HG03469 (cell line): Measurements from ENCODE around the gene MYO1D.

Experiments
- ATAC-seq: cut with Tn5 transposase; IDR thresholded peaks from one replicate; pipeline ENCODE4 v1.9.1; 2021; ENCODE audit warnings: mild to moderate bottlenecking, moderate library complexity, moderate number of reproducible peaks; ENCODE audit not compliant: unreplicated experiment

MYO1D gene

GRCh38 chr17:32786169-32786568 lies 90.8 kb downstream of the MYO1D start:
- no peak for ATAC-seq

- no peak for ATAC-seq
Measured at GRCh38 chr17:32784113-32784512, 92.8 kb downstream of the MYO1D start.

DNA sequence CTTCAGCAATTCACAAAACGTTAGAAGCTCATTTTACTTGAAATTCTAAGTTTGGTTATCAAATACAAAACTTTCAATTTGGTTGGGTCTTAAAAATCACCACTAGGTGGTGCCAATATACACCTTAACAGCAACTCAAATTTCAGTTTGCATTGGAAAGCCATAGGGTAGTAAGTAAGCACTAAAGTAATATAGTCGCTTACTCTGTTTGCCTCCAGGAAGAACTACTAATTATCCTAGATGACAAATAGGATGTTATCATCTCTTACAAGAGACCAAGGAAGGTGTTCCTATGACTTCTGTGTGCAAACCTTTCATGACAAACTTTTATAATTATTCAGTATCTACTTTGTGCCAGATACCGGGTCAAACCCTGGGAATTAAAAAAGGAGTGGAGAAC lies 93.3 kb downstream of the MYO1D start:
- ATAC-seq: no peak

DNA sequence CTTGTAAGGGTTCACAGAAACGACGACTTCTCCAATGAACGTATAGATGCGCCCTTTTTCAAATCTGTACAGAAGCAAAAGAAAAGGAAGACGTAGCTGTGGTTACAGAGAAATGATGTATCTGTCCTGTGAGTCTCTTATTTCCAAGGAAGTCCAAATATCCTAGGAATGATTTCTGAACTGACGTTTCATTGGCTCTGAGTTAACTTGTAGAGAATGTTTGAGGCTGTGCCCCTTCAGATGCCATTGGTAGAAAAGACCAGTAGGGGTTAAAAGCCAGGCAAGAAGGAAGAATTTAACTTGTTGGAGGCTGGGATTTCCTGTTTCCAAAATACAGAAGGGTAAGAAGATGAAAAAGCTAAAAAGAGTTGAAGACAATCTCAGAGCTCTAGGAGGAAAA lies 96.2 kb downstream of the MYO1D start:
- no peak for ATAC-seq

GRCh38 chr17:32777922-32778321 lies 99.0 kb downstream of the MYO1D start:
- ATAC-seq: no peak

DNA sequence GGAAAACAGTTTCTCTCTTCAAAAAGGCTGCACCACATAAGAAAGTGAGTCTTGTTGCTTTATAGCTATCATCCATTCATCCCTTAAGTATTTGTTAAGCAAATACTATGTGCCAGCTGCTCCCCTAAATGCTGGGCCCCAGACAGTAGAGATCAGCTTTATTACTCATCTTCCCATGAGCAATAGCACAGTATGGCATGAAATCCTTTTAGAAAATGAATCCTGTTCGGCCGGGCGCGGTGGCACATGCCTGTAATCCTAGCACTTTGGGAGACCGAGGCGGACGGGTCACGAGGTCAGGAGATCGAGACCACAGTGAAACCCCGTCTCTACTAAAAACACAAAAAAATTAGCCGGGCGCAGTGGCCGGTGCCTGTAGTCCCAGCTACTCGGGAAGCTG lies 99.5 kb downstream of the MYO1D start:
- ATAC-seq: no peak

DNA sequence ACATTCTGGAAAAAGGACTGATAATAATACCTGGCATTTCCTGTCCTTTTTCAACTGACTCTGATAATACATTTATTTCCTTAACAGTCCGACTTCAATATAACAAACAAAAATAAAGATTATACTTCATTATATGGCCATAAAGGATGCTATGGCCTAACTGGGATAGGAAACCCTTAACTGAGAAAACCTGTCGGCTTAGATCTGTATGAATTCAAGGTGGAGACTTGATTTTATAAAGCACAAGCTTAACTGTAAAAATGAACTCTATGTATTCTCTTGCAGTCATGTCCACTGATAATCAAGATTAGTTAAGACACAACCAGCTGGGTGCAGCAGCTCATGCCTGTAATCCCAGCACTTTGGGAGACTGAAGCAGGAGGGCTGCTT lies 102.2 kb downstream of the MYO1D start:
- ATAC-seq: no peak

- ATAC-seq: no peak
Measured at GRCh38 chr17:32773856-32774694, 102.8 kb downstream of the MYO1D start.

DNA sequence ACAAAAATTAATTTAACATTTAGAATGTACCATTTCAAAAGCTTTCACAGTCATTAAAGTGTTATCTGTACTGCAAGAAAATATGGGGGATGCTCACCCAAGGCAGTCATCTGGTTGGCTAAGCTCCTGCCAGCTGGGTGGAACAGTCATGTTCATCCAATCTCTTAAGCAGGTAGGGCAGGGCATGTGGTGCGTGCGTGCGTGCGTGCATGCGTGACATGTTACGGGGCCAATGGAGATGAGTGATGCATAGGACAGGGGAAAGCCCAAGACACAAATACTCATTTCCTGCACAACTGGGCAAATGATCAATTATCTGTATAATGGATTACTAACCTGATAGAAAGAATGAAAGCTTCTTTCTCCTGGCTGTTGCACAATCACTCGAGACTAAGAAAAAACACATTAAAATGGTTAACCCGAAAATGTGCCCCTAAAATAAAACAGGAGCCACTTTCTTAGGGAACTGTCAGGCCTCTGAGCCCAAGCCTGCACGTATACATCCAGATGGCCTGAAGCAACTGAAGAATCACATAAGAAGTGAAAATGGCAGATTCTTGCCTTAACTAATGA lies 104.4 kb downstream of the MYO1D start:
- ATAC-seq: no peak

- ATAC-seq: no peak
Measured at GRCh38 chr17:32771396-32771795, 105.5 kb downstream of the MYO1D start.

DNA sequence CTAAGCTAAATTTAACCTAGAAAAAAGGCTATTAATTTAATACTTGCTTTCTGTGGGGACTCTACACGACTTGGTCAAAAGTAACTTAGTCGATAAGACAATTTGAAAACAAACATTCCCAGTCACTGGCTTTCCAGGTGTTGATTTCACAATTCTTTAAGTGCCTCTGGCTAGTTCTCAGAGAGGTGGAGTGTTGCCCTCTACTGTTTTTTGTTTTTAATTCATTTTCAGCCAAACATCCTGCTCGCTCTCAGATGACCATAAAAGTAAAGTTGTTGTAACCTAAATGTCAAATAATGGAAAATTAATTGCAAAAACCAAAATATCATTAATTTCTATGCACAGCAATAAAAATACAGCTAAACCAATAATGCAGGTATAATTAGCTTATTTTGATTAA lies 107.1 kb downstream of the MYO1D start:
- ATAC-seq: no peak

GRCh38 chr17:32763855-32764439 lies 113.0 kb downstream of the MYO1D start:
- no peak for ATAC-seq

- no peak for ATAC-seq
Measured at GRCh38 chr17:32759476-32759875, 117.4 kb downstream of the MYO1D start.

- no peak for ATAC-seq
Measured at GRCh38 chr17:32757963-32758362, 119.0 kb downstream of the MYO1D start.

DNA sequence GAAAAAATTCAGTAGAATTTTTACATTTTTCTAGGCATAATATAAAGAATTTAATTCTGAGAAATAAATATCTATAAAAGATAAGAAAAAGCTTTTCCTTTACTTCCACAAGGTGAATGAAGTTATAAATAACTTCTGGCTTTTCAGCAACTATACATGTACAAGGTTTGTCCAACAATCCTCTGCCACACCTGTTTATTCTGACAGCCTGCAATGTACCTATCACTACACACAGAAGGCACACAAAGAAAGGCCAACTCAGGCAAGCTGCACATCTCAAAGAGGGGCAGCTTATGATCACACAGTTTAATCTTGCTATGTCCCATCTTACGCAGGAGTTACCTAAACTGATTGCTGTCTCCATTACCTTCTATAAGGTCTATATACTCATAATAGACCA lies 120.2 kb downstream of the MYO1D start:
- no peak for ATAC-seq

DNA sequence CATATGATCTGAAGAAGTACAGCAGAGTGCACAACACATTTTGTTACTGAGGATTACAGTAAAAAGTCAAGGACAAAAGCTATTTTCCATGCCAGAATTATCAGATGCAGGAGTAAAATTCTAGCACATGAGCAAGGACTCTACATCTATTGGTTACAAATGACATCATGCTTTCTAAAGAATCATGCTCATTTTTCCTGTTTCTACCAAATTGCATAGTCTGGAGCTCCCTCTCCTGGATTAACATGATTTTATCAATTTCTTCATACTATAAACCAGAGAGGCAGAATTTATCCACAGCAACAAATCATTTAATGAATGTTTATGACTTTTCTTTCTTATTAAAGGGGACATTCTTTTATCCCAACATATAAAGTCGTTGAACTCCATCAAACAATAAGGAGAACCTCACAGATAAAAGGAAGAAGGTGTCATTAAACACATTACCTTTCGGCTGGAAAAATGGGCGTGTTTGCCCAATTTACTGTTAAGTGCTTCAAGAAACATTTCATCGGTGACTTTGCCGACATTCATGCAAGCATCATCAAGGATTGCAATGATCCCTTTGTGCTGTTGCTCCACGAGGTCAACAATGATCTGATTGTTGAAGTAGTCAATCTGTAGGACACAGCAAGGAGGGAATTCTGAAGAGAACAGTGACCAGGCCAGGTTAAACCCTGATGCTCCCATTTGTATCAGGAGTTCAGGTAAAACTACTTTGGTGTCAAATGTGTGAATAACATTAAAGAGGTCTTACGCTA lies 121.7 kb downstream of the MYO1D start:
- ATAC-seq: no peak

GRCh38 chr17:32752934-32753333 lies 124.0 kb downstream of the MYO1D start:
- no peak for ATAC-seq

DNA sequence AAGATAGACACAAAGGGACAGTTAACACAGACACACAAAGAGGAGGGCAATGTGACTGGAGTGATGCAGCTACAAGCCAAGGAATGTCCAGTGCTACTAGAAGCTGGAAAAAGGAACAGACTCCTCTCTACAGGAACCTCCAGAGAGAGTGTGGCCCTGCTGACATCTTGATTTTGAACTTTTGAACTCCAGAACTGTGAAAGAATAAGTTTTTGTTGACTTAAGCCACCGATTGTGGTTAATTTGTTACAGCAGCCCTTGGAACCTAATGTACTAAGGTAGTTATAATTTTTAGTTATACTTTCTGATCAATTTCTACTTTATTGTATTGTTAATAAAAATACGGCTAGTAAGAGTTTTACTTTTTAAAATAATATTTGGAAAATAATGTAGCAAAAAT lies 129.1 kb downstream of the MYO1D start:
- no peak for ATAC-seq

GRCh38 chr17:32746698-32747097 lies 130.2 kb downstream of the MYO1D start:
- ATAC-seq: no peak

GRCh38 chr17:32746280-32746679 lies 130.6 kb downstream of the MYO1D start:
- no peak for ATAC-seq

GRCh38 chr17:32742681-32743538 lies 134.0 kb downstream of the MYO1D start:
- no peak for ATAC-seq
